DND-41 (cell line): ENCODE data around the gene FSHR.

Source experiments
- ATAC-seq: fragments of 200-7000 bp; cut with Tn5 transposase; 3 replicates; pipeline ENCODE4 v1.9.1; 2021; ENCODE audit warnings: low read depth; ENCODE audit not compliant: insufficient read depth
- DNase-seq: peaks from one replicate; pipeline ENCODE4 v3.0.0-alpha.2; 2020
- H2AFZ ChIP-seq: 2 replicates; pipeline ENCODE4 v1.6.0; 2012; ENCODE audit warnings: low read depth, low read length
- H3K27ac ChIP-seq: 2 replicates; pipeline ENCODE4 v1.5.1; 2012; ENCODE audit warnings: low read length, inconsistent platforms
- H3K27me3 ChIP-seq: fragments of 200-600 bp; sonication (generic); 2 replicates; pipeline ENCODE4 v1.6.0; 2012; ENCODE audit warnings: low read length, mild to moderate bottlenecking, inconsistent platforms; ENCODE audit not compliant: insufficient read depth, poor library complexity
- H3K36me3 ChIP-seq: 2 replicates; pipeline ENCODE4 v1.5.1; 2012; ENCODE audit warnings: low read length, inconsistent platforms; ENCODE audit not compliant: insufficient read depth
- H3K4me1 ChIP-seq: 2 replicates; pipeline ENCODE4 v1.5.1; 2012; ENCODE audit warnings: mild to moderate bottlenecking, low read length; ENCODE audit not compliant: insufficient read depth
- H3K4me2 ChIP-seq: 2 replicates; pipeline ENCODE4 v1.6.0; 2012; ENCODE audit warnings: mild to moderate bottlenecking, moderate library complexity, low read length, inconsistent platforms; ENCODE audit not compliant: insufficient read depth
- H3K4me3 ChIP-seq, 2 experiments: fragments of 200-600 bp in 1 of 2; shearing (Covaris generic) in 1 of 2; 2 replicates each; pipeline ENCODE4 v1.5.1; 2012 to 2016; ENCODE audit warnings: inconsistent platforms in 2 of 2, low read length in 2 of 2, mild to moderate bottlenecking in 2 of 2, low read depth in 1 of 2, moderate library complexity in 1 of 2
- H3K79me2 ChIP-seq: 2 replicates; pipeline ENCODE4 v1.6.0; 2012; ENCODE audit warnings: low read length, inconsistent platforms; ENCODE audit not compliant: insufficient read depth
- H3K9ac ChIP-seq: 2 replicates; pipeline ENCODE4 v1.6.0; 2012; ENCODE audit warnings: low read depth, mild to moderate bottlenecking, inconsistent platforms, low read length, moderate library complexity
- H3K9me3 ChIP-seq: 2 replicates; pipeline ENCODE4 v1.5.1; 2012; ENCODE audit warnings: low read length, moderate library complexity, mild to moderate bottlenecking, inconsistent platforms; ENCODE audit not compliant: insufficient read depth, severe bottlenecking
- H4K20me1 ChIP-seq: 2 replicates; pipeline ENCODE4 v1.6.0; 2012; ENCODE audit warnings: low read length; ENCODE audit not compliant: insufficient read depth
- CTCF ChIP-seq: IDR thresholded peaks from 2 replicates; pipeline ENCODE4 v1.5.1; 2012; ENCODE audit warnings: borderline replicate concordance, low read length, moderate library complexity, mild to moderate bottlenecking; ENCODE audit not compliant: poor library complexity, severe bottlenecking; ENCODE audit errors: extremely low read depth
- EZH2 ChIP-seq: IDR thresholded peaks from 3 replicates; pipeline ENCODE4 v1.6.1; 2012; ENCODE audit warnings: borderline replicate concordance, low read depth, mild to moderate bottlenecking, moderate library complexity, low read length, inconsistent platforms; ENCODE audit not compliant: severe bottlenecking

The FSHR gene

GRCh38 chr2:49177194-49177593 is 22.9 kb upstream of the FSHR start:
- DNase-seq = no peak
- H3K27me3 ChIP-seq = no peaks in the 10 kb centered on the region
- H3K9ac ChIP-seq = no peak overlapping the region
- H2AFZ ChIP-seq = no peak overlapping the region
- TF ChIP-seq EZH2 (no peak), CTCF (no peak)
- no peak overlapping the region for H3K4me2 ChIP-seq
- no peaks in the 10 kb centered on the region for H3K36me3 ChIP-seq
- H3K27ac ChIP-seq = no peak overlapping the region
- no peak overlapping the region for H3K4me3 ChIP-seq
- no peaks in the 10 kb centered on the region for H3K9me3 ChIP-seq
- H4K20me1 ChIP-seq = no peaks in the 10 kb centered on the region
- H3K4me1 ChIP-seq = no peaks in the 10 kb centered on the region
- no peaks in the 10 kb centered on the region for H3K79me2 ChIP-seq
- no peak for ATAC-seq

GRCh38 chr2:49175831-49176230 is 21.5 kb upstream of the FSHR start:
- DNase-seq (no peak), ATAC-seq (no peak)
- no peak overlapping the region for H3K4me3 ChIP-seq
- H3K9me3 ChIP-seq = no peaks in the 10 kb centered on the region
- no peaks in the 10 kb centered on the region for H3K79me2 ChIP-seq
- no peaks in the 10 kb centered on the region for H3K4me1 ChIP-seq
- no peaks in the 10 kb centered on the region for H4K20me1 ChIP-seq
- H3K27ac ChIP-seq = no peak overlapping the region
- H3K27me3 ChIP-seq = no peaks in the 10 kb centered on the region
- H3K9ac ChIP-seq = no peak overlapping the region
- H2AFZ ChIP-seq = no peak overlapping the region
- H3K4me2 ChIP-seq = no peak overlapping the region
- H3K36me3 ChIP-seq = no peaks in the 10 kb centered on the region
- no peak for TF ChIP-seq CTCF
- TF ChIP-seq EZH2 = no peak

- H3K4me1 ChIP-seq = no peaks in the 10 kb centered on the region
- H3K9me3 ChIP-seq = no peaks in the 10 kb centered on the region
- ATAC-seq (no peak), DNase-seq (no peak)
- H4K20me1 ChIP-seq = no peaks in the 10 kb centered on the region
- no peak overlapping the region for H3K9ac ChIP-seq
- no peaks in the 10 kb centered on the region for H3K27me3 ChIP-seq
- no peaks in the 10 kb centered on the region for H3K36me3 ChIP-seq
- no peak overlapping the region for H3K4me2 ChIP-seq
- H3K27ac ChIP-seq = no peak overlapping the region
- no peaks in the 10 kb centered on the region for H3K79me2 ChIP-seq
- no peak overlapping the region for H3K4me3 ChIP-seq
- no peak overlapping the region for H2AFZ ChIP-seq
- TF ChIP-seq CTCF (no peak), EZH2 (no peak)
Observed at GRCh38 chr2:49174750-49175149, 20.4 kb upstream of the FSHR start.

GRCh38 chr2:49167131-49167530 is 12.8 kb upstream of the FSHR start:
- no peak for DNase-seq
- no peak overlapping the region for H2AFZ ChIP-seq
- no peaks in the 10 kb centered on the region for H3K36me3 ChIP-seq
- H3K9me3 ChIP-seq = no peaks in the 10 kb centered on the region
- H3K27me3 ChIP-seq = no peaks in the 10 kb centered on the region
- TF ChIP-seq CTCF = no peak
- no peak for TF ChIP-seq EZH2
- no peaks in the 10 kb centered on the region for H3K4me1 ChIP-seq
- no peak for ATAC-seq
- no peaks in the 10 kb centered on the region for H3K79me2 ChIP-seq
- H3K9ac ChIP-seq = no peak overlapping the region
- no peak overlapping the region for H3K4me2 ChIP-seq
- H3K27ac ChIP-seq = no peak overlapping the region
- no peak overlapping the region for H3K4me3 ChIP-seq
- H4K20me1 ChIP-seq = no peaks in the 10 kb centered on the region
